Measurements from ENCODE around the gene PSMD9.

The PSMD9 gene

DNA sequence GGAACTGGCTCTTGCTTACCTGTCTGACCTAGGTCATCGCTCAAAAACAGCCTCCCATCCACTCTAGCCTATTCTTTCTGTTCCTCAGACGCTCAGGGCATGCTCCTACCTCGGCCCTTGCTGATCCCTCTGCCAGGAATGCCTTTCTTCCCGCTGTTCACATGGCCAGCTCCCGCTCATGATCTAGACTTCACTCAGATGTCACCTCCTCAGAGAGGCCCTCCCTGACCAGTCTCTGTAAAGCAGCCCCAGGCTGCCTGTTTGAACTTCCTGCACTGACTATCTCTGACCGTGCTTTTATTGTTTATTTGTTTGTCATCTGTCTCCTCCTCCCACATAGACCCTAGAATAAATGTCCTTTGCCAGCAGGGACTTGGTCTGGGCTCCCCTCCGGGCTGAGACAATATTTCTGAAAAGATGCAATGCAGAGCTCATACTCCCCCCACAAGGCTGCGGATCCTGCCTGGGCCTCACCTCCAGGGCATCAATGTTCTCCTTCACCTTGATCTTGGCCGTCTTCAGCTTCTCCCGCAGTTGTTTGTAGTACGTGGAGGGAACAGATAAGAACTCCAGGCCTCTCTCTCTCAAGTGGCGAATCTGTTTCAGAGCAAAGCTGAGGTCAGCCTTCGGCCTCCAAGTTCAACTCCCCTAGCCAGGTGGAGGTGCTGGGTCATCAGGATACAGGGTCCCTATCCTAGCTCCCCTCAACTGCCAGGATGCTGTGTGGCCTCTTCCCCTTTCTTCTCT is 45.2 kb upstream of the PSMD9 start:
- Histone ChIP-seq H3K27ac (ENCODE audit: low read depth, low read length) (no peak overlapping the region), H3K9me3 (ENCODE audit: insufficient read depth, low read length) (no peaks in the 10 kb centered on the region), H3K79me2 (ENCODE audit: insufficient read depth, low read length) (no peaks in the 10 kb centered on the region), H3K4me3 (ENCODE audit: insufficient read depth, low read length, poor library complexity, severe bottlenecking) (no peak overlapping the region), H2AFZ (ENCODE audit: low read depth, low read length, severe bottlenecking) (no peak overlapping the region), H3K36me3 (ENCODE audit: low read length) (no peaks in the 10 kb centered on the region), H3K9me2 (replicated peaks; ENCODE audit: insufficient read depth, low read length) (no peaks in the 10 kb centered on the region), H3K9ac (ENCODE audit: low read length) (no peak overlapping the region), H3K4me2 (ENCODE audit: low read depth, low read length, poor library complexity, severe bottlenecking) (no peak overlapping the region), H3K27me3 (ENCODE audit: low read length) (no peaks in the 10 kb centered on the region), H4K20me1 (ENCODE audit: low read depth, low read length) (no peaks in the 10 kb centered on the region), H3F3A (ENCODE audit: insufficient read depth) (no peaks in the 10 kb centered on the region)
- TF ChIP-seq EZH2phosphoT487 (conservative IDR thresholded peaks at IDR 0.05; ENCODE audit: low read length) (no peak), CTCF (IDR thresholded peaks at IDR 0.05; ENCODE audit: insufficient read depth, low read length, poor library complexity, severe bottlenecking) (no peak)

- no peaks in the 10 kb centered on the region for H3K27me3 ChIP-seq (ENCODE audit: low read length)
- no peak overlapping the region for H3K27ac ChIP-seq (ENCODE audit: low read depth, low read length)
- no peaks in the 10 kb centered on the region for H4K20me1 ChIP-seq (ENCODE audit: low read depth, low read length)
- TF ChIP-seq EZH2phosphoT487 (conservative IDR thresholded peaks at IDR 0.05; ENCODE audit: low read length) = no peak
- no peak for TF ChIP-seq CTCF (IDR thresholded peaks at IDR 0.05; ENCODE audit: insufficient read depth, low read length, poor library complexity, severe bottlenecking)
- H3K9me2 ChIP-seq (replicated peaks; ENCODE audit: insufficient read depth, low read length) = no peaks in the 10 kb centered on the region
- H2AFZ ChIP-seq (ENCODE audit: low read depth, low read length, severe bottlenecking) = no peak overlapping the region
- H3K9me3 ChIP-seq (ENCODE audit: insufficient read depth, low read length) = no peaks in the 10 kb centered on the region
- no peak overlapping the region for H3K4me3 ChIP-seq (ENCODE audit: insufficient read depth, low read length, poor library complexity, severe bottlenecking)
- H3K79me2 ChIP-seq (ENCODE audit: insufficient read depth, low read length) = no peaks in the 10 kb centered on the region
- H3K36me3 ChIP-seq (ENCODE audit: low read length) = no peaks in the 10 kb centered on the region
- no peaks in the 10 kb centered on the region for H3F3A ChIP-seq (ENCODE audit: insufficient read depth)
- no peak overlapping the region for H3K4me2 ChIP-seq (ENCODE audit: low read depth, low read length, poor library complexity, severe bottlenecking)
- no peak overlapping the region for H3K9ac ChIP-seq (ENCODE audit: low read length)
These were observed 42.9 kb upstream of the PSMD9 start for GRCh38 chr12:121845701-121846100.

GRCh38 chr12:121849211-121849610 is 39.4 kb upstream of the PSMD9 start:
- Histone ChIP-seq H3K9ac (ENCODE audit: low read length) (no peak overlapping the region), H3K79me2 (ENCODE audit: insufficient read depth, low read length) (no peaks in the 10 kb centered on the region), H3K27ac (ENCODE audit: low read depth, low read length) (no peak overlapping the region), H3K36me3 (ENCODE audit: low read length) (no peaks in the 10 kb centered on the region), H3K4me3 (ENCODE audit: insufficient read depth, low read length, poor library complexity, severe bottlenecking) (no peak overlapping the region), H3K27me3 (ENCODE audit: low read length) (no peaks in the 10 kb centered on the region), H2AFZ (ENCODE audit: low read depth, low read length, severe bottlenecking) (no peak overlapping the region), H4K20me1 (ENCODE audit: low read depth, low read length) (no peaks in the 10 kb centered on the region), H3K9me2 (replicated peaks; ENCODE audit: insufficient read depth, low read length) (no peaks in the 10 kb centered on the region), H3K4me2 (ENCODE audit: low read depth, low read length, poor library complexity, severe bottlenecking) (no peak overlapping the region), H3K9me3 (ENCODE audit: insufficient read depth, low read length) (no peaks in the 10 kb centered on the region), H3F3A (ENCODE audit: insufficient read depth) (no peaks in the 10 kb centered on the region)
- TF ChIP-seq CTCF (IDR thresholded peaks at IDR 0.05; ENCODE audit: insufficient read depth, low read length, poor library complexity, severe bottlenecking) (no peak), EZH2phosphoT487 (conservative IDR thresholded peaks at IDR 0.05; ENCODE audit: low read length) (no peak)

Measured in SU-DHL-6 (cell line).